K562 (cell line): ENCODE results near the gene PITX2.

Experiments
- BHLHE40 ChIP-seq: IDR thresholded peaks from 2 replicates; pipeline ENCODE4 v1.6.1; 2011; ENCODE audit warnings: low read length, improper control_type of control experiment
- CHD1 ChIP-seq: fragments of 200-600 bp; sonication (generic); IDR thresholded peaks from one replicate; pipeline ENCODE4 v1.6.1; 2012; ENCODE audit warnings: mild to moderate bottlenecking, moderate library complexity, low read length, inconsistent platforms
- EP300 ChIP-seq: IDR thresholded peaks from 2 replicates; pipeline ENCODE4 v1.6.1; 2012; ENCODE audit warnings: low read length, improper control_type of control experiment
- FOS ChIP-seq: IDR thresholded peaks from 3 replicates; pipeline ENCODE4 v1.6.1; 2011; ENCODE audit not compliant: insufficient read length; ENCODE audit errors: extremely low read depth
- GABPA ChIP-seq: fragments of 200-800 bp; sonication (Bioruptor generic); conservative IDR thresholded peaks from 2 replicates; pipeline ENCODE4 v1.6.1; 2016; ENCODE audit warnings: low read depth, missing genetic modification characterization, missing compliant biosample characterization
- HDAC2 ChIP-seq: fragments of 450-650 bp; IDR thresholded peaks from 2 replicates; pipeline ENCODE4 v1.6.1; 2016; ENCODE audit warnings: mild to moderate bottlenecking
- POLR2A ChIP-seq: fragments of 450-650 bp; conservative IDR thresholded peaks from 2 replicates; pipeline ENCODE4 v1.6.1; 2016
- ZBTB7A ChIP-seq: IDR thresholded peaks from 2 replicates; pipeline ENCODE4 v1.6.1; 2011; ENCODE audit warnings: low read depth, mild to moderate bottlenecking, low read length, moderate library complexity, borderline replicate concordance; ENCODE audit not compliant: control insufficient read depth
- TF ChIP-seq, protein P1 (sequence below), 3 experiments: IDR thresholded peaks in 2 of 3; conservative IDR thresholded peaks in 1 of 3; 2 replicates each; pipeline ENCODE4 v1.5.1; 2011 to 2012; ENCODE audit warnings: low read length in 3 of 3, mild to moderate bottlenecking in 3 of 3, control low read depth in 2 of 3, improper control_type of control experiment in 1 of 3, inconsistent platforms in 1 of 3, low read depth in 1 of 3, mixed read lengths in 1 of 3, moderate library complexity in 1 of 3; ENCODE audit not compliant: insufficient read depth in 2 of 3

DNA sequence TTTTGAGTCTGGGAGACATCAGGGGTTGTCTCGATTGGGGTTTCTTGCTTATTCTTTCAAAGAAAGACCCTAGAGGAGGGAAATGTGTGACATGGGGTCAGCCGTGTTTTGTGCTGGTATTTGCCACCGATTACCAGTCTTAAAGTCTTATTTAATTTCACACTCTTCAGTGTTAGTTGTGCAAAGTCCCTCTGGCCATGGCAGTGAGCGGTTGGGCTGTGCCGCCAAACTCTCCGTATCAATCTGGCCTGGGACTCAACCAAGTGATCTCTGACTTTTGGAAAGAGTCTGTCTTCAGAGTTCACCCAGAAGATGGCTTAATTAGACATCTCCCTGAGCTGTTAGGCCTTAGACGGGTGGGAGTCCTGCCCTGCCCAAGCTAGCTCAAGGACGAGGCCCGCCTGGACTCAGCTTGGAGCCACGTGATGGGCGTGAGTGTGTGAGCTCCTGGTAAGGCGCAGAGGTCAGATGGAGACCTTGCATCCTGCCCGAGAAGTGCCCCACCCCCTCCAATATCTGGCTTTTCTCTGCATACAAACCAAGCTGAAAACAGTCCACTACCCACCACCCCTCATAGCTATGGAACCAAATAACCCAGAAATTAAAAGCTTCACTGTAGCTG is 3.8 kb upstream of the PITX2 start:
- TF ChIP-seq ZBTB7A (no peak), BHLHE40 (no peak), GABPA (no peak), EP300 (no peak), CHD1 (no peak), POLR2A (no peak), HDAC2 (no peak), FOS (no peak)
- TF ChIP-seq, protein P1, sequence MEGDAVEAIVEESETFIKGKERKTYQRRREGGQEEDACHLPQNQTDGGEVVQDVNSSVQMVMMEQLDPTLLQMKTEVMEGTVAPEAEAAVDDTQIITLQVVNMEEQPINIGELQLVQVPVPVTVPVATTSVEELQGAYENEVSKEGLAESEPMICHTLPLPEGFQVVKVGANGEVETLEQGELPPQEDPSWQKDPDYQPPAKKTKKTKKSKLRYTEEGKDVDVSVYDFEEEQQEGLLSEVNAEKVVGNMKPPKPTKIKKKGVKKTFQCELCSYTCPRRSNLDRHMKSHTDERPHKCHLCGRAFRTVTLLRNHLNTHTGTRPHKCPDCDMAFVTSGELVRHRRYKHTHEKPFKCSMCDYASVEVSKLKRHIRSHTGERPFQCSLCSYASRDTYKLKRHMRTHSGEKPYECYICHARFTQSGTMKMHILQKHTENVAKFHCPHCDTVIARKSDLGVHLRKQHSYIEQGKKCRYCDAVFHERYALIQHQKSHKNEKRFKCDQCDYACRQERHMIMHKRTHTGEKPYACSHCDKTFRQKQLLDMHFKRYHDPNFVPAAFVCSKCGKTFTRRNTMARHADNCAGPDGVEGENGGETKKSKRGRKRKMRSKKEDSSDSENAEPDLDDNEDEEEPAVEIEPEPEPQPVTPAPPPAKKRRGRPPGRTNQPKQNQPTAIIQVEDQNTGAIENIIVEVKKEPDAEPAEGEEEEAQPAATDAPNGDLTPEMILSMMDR (IDR thresholded peaks at IDR 0.05 in 2 of 3, conservative IDR thresholded peaks at IDR 0.05 in 1 of 3; ENCODE audit: insufficient read depth in 2 of 3, low read depth in 1 of 3, low read length in 3 of 3): no peak
